Neural cell (in vitro differentiated cells): Measurements from ENCODE around the gene IQCH. TPM values are rescaled to one million over a fixed set of nuclear protein-coding genes. Genes with fewer than 3 reads are reported as not detected.

Experiments used
- H2AFZ ChIP-seq: fragments of 200-600, 300-800 bp; sonication (generic), shearing (Covaris generic); 2 replicates; pipeline ENCODE4 v1.6.0; 2014; ENCODE audit warnings: low read depth, mild to moderate bottlenecking, antibody characterized with exemption, low read length, moderate library complexity
- H3F3A ChIP-seq: fragments of 200-600 bp; shearing (Covaris generic); 2 replicates; pipeline ENCODE4 v1.6.1; 2016; ENCODE audit warnings: mild to moderate bottlenecking, moderate library complexity, mixed read lengths, antibody characterized with exemption, low read length; ENCODE audit not compliant: insufficient read depth, poor library complexity, severe bottlenecking
- H3K27ac ChIP-seq: fragments of 200-600, 300-800 bp; sonication (generic), shearing (Covaris generic); 2 replicates; pipeline ENCODE4 v1.5.1; 2014; ENCODE audit warnings: mild to moderate bottlenecking, low read length, moderate library complexity
- H3K27me3 ChIP-seq: fragments of 300-800, 200-600 bp; sonication (generic), shearing (Covaris generic); 2 replicates; pipeline ENCODE4 v1.6.0; 2014; ENCODE audit warnings: mild to moderate bottlenecking, low read depth, low read length, moderate library complexity; ENCODE audit not compliant: insufficient read depth
- H3K36me3 ChIP-seq: fragments of 300-800, 200-600 bp; sonication (generic), shearing (Covaris generic); 2 replicates; pipeline ENCODE4 v1.5.1; 2014; ENCODE audit warnings: mild to moderate bottlenecking, antibody characterized with exemption, low read length, moderate library complexity; ENCODE audit not compliant: insufficient read depth
- H3K4me2 ChIP-seq: fragments of 300-800, 200-600 bp; sonication (generic), shearing (Covaris generic); 2 replicates; pipeline ENCODE4 v1.6.0; 2014; ENCODE audit warnings: mild to moderate bottlenecking, low read length
- H3K4me3 ChIP-seq: fragments of 300-800, 200-600 bp; sonication (generic), shearing (Covaris generic); 2 replicates; pipeline ENCODE4 v1.5.1; 2014; ENCODE audit warnings: mild to moderate bottlenecking, low read length, moderate library complexity
- H3K79me2 ChIP-seq: fragments of 200-600 bp; shearing (Covaris generic); replicated peaks from 2 replicates; pipeline ENCODE4 v1.6.0; 2014; ENCODE audit warnings: mild to moderate bottlenecking, low read length, moderate library complexity; ENCODE audit not compliant: insufficient read depth
- H3K9ac ChIP-seq: fragments of 300-800, 200-600 bp; sonication (generic), shearing (Covaris generic); 2 replicates; pipeline ENCODE4 v1.6.1; 2016; ENCODE audit warnings: mild to moderate bottlenecking, low read length, mixed read lengths
- H3K9me2 ChIP-seq: fragments of 200-600 bp; shearing (Covaris generic); 2 replicates; pipeline ENCODE4 v1.6.1; 2016; ENCODE audit warnings: mild to moderate bottlenecking, low read length, mixed read lengths; ENCODE audit not compliant: insufficient read depth
- H3K9me3 ChIP-seq: fragments of 200-600, 300-800 bp; sonication (generic), shearing (Covaris generic); 2 replicates; pipeline ENCODE4 v1.6.1; 2016; ENCODE audit warnings: mild to moderate bottlenecking, mixed run types, low read length, moderate library complexity, mixed read lengths
- H4K20me1 ChIP-seq: fragments of 200-600 bp; shearing (Covaris generic); 2 replicates; pipeline ENCODE4 v1.6.1; 2016; ENCODE audit warnings: mild to moderate bottlenecking, mixed run types; ENCODE audit not compliant: insufficient read depth
- EP300 ChIP-seq: fragments of 450-650 bp; conservative IDR thresholded peaks from 2 replicates; pipeline ENCODE4 v1.6.1; 2014; ENCODE audit warnings: antibody characterized with exemption, mild to moderate bottlenecking, moderate library complexity; ENCODE audit not compliant: poor library complexity, severe bottlenecking
- EZH2 ChIP-seq: fragments of 200-600, 300-800 bp; shearing (Covaris generic), sonication (generic); IDR thresholded peaks from 2 replicates; pipeline ENCODE4 v1.6.1; 2014; ENCODE audit warnings: antibody characterized with exemption, low read length, borderline replicate concordance, mild to moderate bottlenecking; ENCODE audit not compliant: insufficient read depth, poor library complexity, severe bottlenecking
- MXI1 ChIP-seq: fragments of 450-650 bp; conservative IDR thresholded peaks from 2 replicates; pipeline ENCODE4 v1.6.1; 2014; ENCODE audit warnings: antibody characterized with exemption, mild to moderate bottlenecking; ENCODE audit not compliant: poor library complexity, severe bottlenecking
- POLR2AphosphoS5 ChIP-seq: IDR thresholded peaks from 2 replicates; pipeline ENCODE4 v1.6.1; 2012
- RAD21 ChIP-seq: fragments of 450-650 bp; conservative IDR thresholded peaks from 2 replicates; pipeline ENCODE4 v1.6.1; 2014; ENCODE audit warnings: antibody characterized with exemption, mild to moderate bottlenecking, moderate library complexity
- SMC3 ChIP-seq: fragments of 450-650 bp; conservative IDR thresholded peaks from 2 replicates; pipeline ENCODE4 v1.6.1; 2014; ENCODE audit warnings: antibody characterized with exemption, mild to moderate bottlenecking, moderate library complexity; ENCODE audit not compliant: poor library complexity
- TAF1 ChIP-seq: IDR thresholded peaks from 2 replicates; pipeline ENCODE4 v1.6.1; 2012; ENCODE audit warnings: low read depth
- polyA plus RNA-seq: library from polyadenylated mRNA; depleted of rRNA; stranded (reverse); fragments of >200 nt; gene quantifications from 2 replicates; pipeline ENCODE4 v1.2.3, GENCODE V29; 2014
- TF ChIP-seq, protein P1 (sequence below): fragments of 450-650 bp; IDR thresholded peaks from 2 replicates; pipeline ENCODE4 v1.5.1; 2014; ENCODE audit warnings: antibody characterized with exemption, mild to moderate bottlenecking, moderate library complexity; ENCODE audit not compliant: poor library complexity, severe bottlenecking
- TF ChIP-seq, protein P2 (sequence below): IDR thresholded peaks from 2 replicates; pipeline ENCODE4 v1.6.1; 2012; ENCODE audit warnings: borderline replicate concordance

IQCH gene
- polyA plus RNA-seq, 1 donor from 2014 or later: 2.8 TPM

DNA sequence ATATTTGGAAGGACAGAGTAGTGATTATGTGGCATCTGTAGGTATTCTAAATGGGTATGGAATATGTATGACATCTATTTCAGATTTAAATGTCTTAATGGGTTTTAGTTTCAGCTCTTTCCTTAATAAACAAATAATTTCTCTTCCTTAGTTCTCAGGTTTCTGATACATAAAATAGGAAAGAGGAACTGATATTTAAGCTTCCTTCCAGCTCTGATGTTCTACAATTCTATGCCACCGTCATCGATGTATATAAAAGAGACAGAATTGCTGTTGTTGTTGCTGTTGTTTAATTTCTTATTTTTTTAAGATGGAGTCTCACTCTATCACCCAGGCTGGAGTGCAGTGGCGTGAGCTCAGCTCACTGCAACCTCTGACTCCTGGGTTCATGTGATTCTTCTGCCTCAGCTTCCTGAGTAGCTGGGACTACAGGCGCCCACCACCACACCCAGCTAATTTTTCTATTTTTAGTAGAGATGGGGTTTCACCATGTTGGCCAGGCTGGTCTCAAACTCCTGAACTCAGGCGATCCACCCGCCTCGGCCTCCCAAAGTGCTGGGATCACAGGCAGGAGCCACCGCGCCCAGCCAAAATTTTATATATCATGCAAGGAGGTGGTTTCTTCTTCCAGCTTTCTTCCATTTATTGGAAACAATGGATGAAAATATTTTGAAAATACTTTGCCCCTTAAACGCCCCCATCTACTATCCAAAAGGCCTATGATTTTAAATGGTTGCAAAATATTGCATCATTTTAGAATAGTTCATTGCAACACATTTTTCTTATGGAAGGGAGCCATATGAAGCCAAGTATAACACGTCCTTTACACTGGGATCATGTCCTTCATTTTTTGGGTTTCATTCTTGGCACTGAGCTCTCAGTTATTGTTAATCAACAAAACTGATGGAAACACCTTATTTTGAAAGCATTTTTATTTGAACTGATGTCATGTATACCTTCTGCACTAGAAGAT is 252.5 kb downstream of the IQCH start:
- TF ChIP-seq SMC3: no peak
- TF ChIP-seq MXI1: no peak
- no peak for TF ChIP-seq EP300
- TF ChIP-seq, protein P1, sequence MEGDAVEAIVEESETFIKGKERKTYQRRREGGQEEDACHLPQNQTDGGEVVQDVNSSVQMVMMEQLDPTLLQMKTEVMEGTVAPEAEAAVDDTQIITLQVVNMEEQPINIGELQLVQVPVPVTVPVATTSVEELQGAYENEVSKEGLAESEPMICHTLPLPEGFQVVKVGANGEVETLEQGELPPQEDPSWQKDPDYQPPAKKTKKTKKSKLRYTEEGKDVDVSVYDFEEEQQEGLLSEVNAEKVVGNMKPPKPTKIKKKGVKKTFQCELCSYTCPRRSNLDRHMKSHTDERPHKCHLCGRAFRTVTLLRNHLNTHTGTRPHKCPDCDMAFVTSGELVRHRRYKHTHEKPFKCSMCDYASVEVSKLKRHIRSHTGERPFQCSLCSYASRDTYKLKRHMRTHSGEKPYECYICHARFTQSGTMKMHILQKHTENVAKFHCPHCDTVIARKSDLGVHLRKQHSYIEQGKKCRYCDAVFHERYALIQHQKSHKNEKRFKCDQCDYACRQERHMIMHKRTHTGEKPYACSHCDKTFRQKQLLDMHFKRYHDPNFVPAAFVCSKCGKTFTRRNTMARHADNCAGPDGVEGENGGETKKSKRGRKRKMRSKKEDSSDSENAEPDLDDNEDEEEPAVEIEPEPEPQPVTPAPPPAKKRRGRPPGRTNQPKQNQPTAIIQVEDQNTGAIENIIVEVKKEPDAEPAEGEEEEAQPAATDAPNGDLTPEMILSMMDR: no peak
- TF ChIP-seq RAD21: no peak

DNA sequence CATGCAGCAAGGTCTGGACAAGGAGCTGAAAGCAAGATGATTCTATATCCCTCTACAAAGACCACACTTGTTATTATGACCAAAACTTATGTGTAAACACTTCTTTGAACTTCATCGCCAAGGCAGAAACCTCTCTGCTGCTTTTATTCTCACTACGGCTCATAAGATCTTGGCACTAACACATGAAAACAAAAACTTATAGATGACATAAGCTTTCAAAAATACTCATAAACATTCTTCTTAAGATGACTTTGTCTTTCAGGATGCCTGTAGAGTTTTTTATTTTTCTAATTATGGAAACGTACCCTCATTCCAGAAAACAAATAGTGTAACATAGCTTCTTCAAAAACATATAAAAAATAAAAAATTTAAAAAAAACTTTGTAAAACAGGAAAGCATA is 253.8 kb downstream of the IQCH start:
- Histone ChIP-seq H3K27ac (no peak overlapping the region), H3K9ac (no peak overlapping the region), H4K20me1 (no peaks in the 10 kb centered on the region), H2AFZ (no peak overlapping the region), H3K9me3 (no peaks in the 10 kb centered on the region), H3K4me2 (no peak overlapping the region), H3K9me2 (no peaks in the 10 kb centered on the region), H3K79me2 (no peaks in the 10 kb centered on the region), H3F3A (no peaks in the 10 kb centered on the region), H3K27me3 (no peaks in the 10 kb centered on the region), H3K4me3 (no peak overlapping the region), H3K36me3 (no peaks in the 10 kb centered on the region)
- TF ChIP-seq EP300 (no peak), SMC3 (no peak), TAF1 (no peak), EZH2 (no peak)

More for the DNA sequence above, 252.5 kb downstream of the IQCH start:
- Histone ChIP-seq H3K4me3 (no peak overlapping the region), H3F3A (no peaks in the 10 kb centered on the region), H4K20me1 (no peaks in the 10 kb centered on the region), H3K9me3 (no peaks in the 10 kb centered on the region), H3K9ac (no peak overlapping the region), H3K27me3 (peaks cover 3% of the 10 kb centered on the region), H3K27ac (no peak overlapping the region), H3K9me2 (no peaks in the 10 kb centered on the region), H3K4me2 (no peak overlapping the region), H2AFZ (no peak overlapping the region), H3K36me3 (no peaks in the 10 kb centered on the region), H3K79me2 (no peaks in the 10 kb centered on the region)

DNA sequence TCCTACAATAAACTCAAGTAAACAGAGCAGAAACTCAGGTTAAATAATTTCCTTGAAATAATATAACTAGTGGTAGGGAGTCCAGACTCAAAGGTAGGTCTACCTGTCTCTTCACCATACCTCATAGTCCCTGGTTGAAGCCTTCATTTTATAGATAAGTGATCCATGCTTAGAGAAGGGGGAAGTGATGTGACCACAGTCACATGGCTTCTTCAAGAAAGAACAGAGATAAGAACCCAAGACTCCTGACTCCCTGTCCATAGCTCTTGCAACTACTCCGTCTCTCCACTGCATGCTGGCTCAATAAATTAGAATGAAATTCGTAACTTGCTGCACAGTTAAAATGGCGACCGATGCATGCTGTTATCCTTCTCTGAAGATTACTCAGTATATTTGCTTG is 255.3 kb downstream of the IQCH start:
- H3K9me2 ChIP-seq: no peaks in the 10 kb centered on the region
- H3K9ac ChIP-seq: no peak overlapping the region
- H2AFZ ChIP-seq: no peak overlapping the region

More for the DNA sequence above, 255.3 kb downstream of the IQCH start:
- Histone ChIP-seq H3K27ac (no peak overlapping the region), H3K9me3 (no peaks in the 10 kb centered on the region), H3K4me2 (no peak overlapping the region), H3K79me2 (no peaks in the 10 kb centered on the region), H4K20me1 (no peaks in the 10 kb centered on the region), H3K4me3 (no peak overlapping the region), H3F3A (no peaks in the 10 kb centered on the region), H3K27me3 (no peaks in the 10 kb centered on the region), H3K36me3 (no peaks in the 10 kb centered on the region)
- TF ChIP-seq POLR2AphosphoS5 (no peak), EP300 (no peak), TAF1 (no peak), MXI1 (no peak), EZH2 (no peak), SMC3 (no peak)
- TF ChIP-seq, protein P1: no peak
- TF ChIP-seq, protein P2, sequence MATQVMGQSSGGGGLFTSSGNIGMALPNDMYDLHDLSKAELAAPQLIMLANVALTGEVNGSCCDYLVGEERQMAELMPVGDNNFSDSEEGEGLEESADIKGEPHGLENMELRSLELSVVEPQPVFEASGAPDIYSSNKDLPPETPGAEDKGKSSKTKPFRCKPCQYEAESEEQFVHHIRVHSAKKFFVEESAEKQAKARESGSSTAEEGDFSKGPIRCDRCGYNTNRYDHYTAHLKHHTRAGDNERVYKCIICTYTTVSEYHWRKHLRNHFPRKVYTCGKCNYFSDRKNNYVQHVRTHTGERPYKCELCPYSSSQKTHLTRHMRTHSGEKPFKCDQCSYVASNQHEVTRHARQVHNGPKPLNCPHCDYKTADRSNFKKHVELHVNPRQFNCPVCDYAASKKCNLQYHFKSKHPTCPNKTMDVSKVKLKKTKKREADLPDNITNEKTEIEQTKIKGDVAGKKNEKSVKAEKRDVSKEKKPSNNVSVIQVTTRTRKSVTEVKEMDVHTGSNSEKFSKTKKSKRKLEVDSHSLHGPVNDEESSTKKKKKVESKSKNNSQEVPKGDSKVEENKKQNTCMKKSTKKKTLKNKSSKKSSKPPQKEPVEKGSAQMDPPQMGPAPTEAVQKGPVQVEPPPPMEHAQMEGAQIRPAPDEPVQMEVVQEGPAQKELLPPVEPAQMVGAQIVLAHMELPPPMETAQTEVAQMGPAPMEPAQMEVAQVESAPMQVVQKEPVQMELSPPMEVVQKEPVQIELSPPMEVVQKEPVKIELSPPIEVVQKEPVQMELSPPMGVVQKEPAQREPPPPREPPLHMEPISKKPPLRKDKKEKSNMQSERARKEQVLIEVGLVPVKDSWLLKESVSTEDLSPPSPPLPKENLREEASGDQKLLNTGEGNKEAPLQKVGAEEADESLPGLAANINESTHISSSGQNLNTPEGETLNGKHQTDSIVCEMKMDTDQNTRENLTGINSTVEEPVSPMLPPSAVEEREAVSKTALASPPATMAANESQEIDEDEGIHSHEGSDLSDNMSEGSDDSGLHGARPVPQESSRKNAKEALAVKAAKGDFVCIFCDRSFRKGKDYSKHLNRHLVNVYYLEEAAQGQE: no peak
